HepG2 (cell line): ENCODE data around the gene NRP1. TPM values are rescaled to one million over a fixed set of nuclear protein-coding genes. Genes with fewer than 3 reads are reported as not detected.
A peak's percentile ranks its signal among the peaks of the same experiment; 100 is the strongest.

Source experiments
- EP300 ChIP-seq, 3 experiments: sonication (generic) in 1 of 3; formaldehyde crosslinking in 1 of 3; IDR thresholded peaks; 2 replicates each; pipeline versions ENCODE4 v1.5.1 to v1.6.1; 2011 to 2020; ENCODE audit warnings: low read depth in 2 of 3, low read length in 2 of 3, borderline replicate concordance in 1 of 3, improper control_type of control experiment in 1 of 3, mild to moderate bottlenecking in 1 of 3, missing genetic modification reagents in 1 of 3, moderate library complexity in 1 of 3
- FOSL1 ChIP-seq: sonication (generic); formaldehyde crosslinking; IDR thresholded peaks from 2 replicates; pipeline ENCODE4 v1.9.0; 2021; ENCODE audit warnings: missing genetic modification reagents, borderline replicate concordance
- HIC2 ChIP-seq: sonication (generic); formaldehyde crosslinking; IDR thresholded peaks from 2 replicates; pipeline ENCODE4 v1.9.0; 2022; ENCODE audit warnings: low read depth, missing genetic modification reagents
- KMT2A ChIP-seq: sonication (generic); formaldehyde crosslinking; IDR thresholded peaks from 2 replicates; pipeline ENCODE4 v1.4.0; 2020; ENCODE audit warnings: missing genetic modification reagents
- NR2F1 ChIP-seq, 2 experiments: fragments of 450-650 bp in 1 of 2; formaldehyde crosslinking in 1 of 2; IDR thresholded peaks; 2 replicates each; pipeline versions ENCODE4 v1.5.0 to v1.6.1; 2016 to 2020; ENCODE audit warnings: mild to moderate bottlenecking in 1 of 2, missing compliant biosample characterization in 1 of 2, missing genetic modification reagents in 1 of 2, moderate library complexity in 1 of 2
- PATZ1 ChIP-seq: sonication (generic); formaldehyde crosslinking; IDR thresholded peaks from 2 replicates; pipeline ENCODE4 v1.4.0; 2020; ENCODE audit warnings: missing genetic modification reagents
- PAXIP1 ChIP-seq: sonication (generic); formaldehyde crosslinking; conservative IDR thresholded peaks from 2 replicates; pipeline ENCODE4 v1.4.0; 2020; ENCODE audit warnings: mild to moderate bottlenecking, missing genetic modification reagents, moderate library complexity
- TFDP1 ChIP-seq: IDR thresholded peaks from 2 replicates; pipeline ENCODE4 v1.6.1; 2016; ENCODE audit warnings: missing compliant biosample characterization, missing genetic modification reagents, borderline replicate concordance
- ZBTB21 ChIP-seq: sonication (generic); formaldehyde crosslinking; IDR thresholded peaks from 2 replicates; pipeline ENCODE4 v1.4.0; 2020; ENCODE audit warnings: missing genetic modification reagents
- ZBTB37 ChIP-seq: sonication (generic); formaldehyde crosslinking; IDR thresholded peaks from 2 replicates; pipeline ENCODE4 v1.4.0; 2020; ENCODE audit warnings: mild to moderate bottlenecking, missing genetic modification reagents
- ZNF12 ChIP-seq: sonication (generic); formaldehyde crosslinking; IDR thresholded peaks from 2 replicates; pipeline ENCODE4 v1.5.0; 2020; ENCODE audit warnings: missing genetic modification reagents
- ZNF629 ChIP-seq: sonication (generic); formaldehyde crosslinking; conservative IDR thresholded peaks from 2 replicates; pipeline ENCODE4 v1.5.0; 2020; ENCODE audit warnings: missing genetic modification reagents
- ZNF7 ChIP-seq: IDR thresholded peaks from 2 replicates; pipeline ENCODE4 v1.6.1; 2016; ENCODE audit warnings: missing biosample characterization, missing genetic modification reagents
- polyA plus RNA-seq, 8 experiments: library from polyadenylated mRNA; depleted of rRNA in 3 of 8; stranded (reverse) in 7 of 8; unstranded in 1 of 8; fragments of >200 nt; fragmentation: Illumina TruSeq in 4 of 8; extraction: Trizol in 4 of 8; gene quantifications; 2 replicates each; pipeline versions ENCODE4 v1.2.1 to v1.2.3, GENCODE V29; 2011 to 2016; ENCODE audit warnings: low read depth in 4 of 8, missing spikeins in 1 of 8, mixed read lengths in 1 of 8; ENCODE audit not compliant: insufficient read depth in 1 of 8
- total RNA-seq, 5 experiments: library from RNA; depleted of rRNA; stranded (reverse); fragments of >200 nt; fragmentation: Illumina TruSeq; extraction: Trizol; gene quantifications; 2 replicates each; pipeline ENCODE4 v1.2.3, GENCODE V29; 2016; ENCODE audit warnings: low read depth in 1 of 5

Gene NRP1
- total and polyA plus RNA-seq, 2 of the 13 experiments (the other 11 are each of a cell fraction or from before 2014, with no cell fraction given), result 5.3 to 5.8 TPM

GRCh38 chr10:33145451-33146188 lies 188.8 kb downstream of the NRP1 start (continued):
- TF ChIP-seq TFDP1 (CRISPR knock-in tag) (peak; percentile 13; the same call in 1 of the 2 replicates), HIC2 (CRISPR knock-in tag) (no peak), NR2F1 (CRISPR knock-in tag; IDR thresholded peaks at IDR 0.05) (peak in 1 of 2 experiments; percentile 41; a peak in 1 of 4 replicates), KMT2A (CRISPR knock-in tag) (no peak), EP300 (IDR thresholded peaks at IDR 0.05; ENCODE audit: low read depth in 2 of 2, low read length in 2 of 2) (peak in 1 of 2 experiments; percentile 2; a peak in 1 of 4 replicates), EP300 (CRISPR knock-in tag; IDR thresholded peaks at IDR 0.05; ENCODE audit: borderline replicate concordance) (no peak), PATZ1 (0 out of 2 replicates have a peak, but pooled peaks have one; percentile 14), ZNF7 (CRISPR knock-in tag) (peak; percentile 49), ZNF12 (CRISPR knock-in tag) (0 out of 2 replicates have a peak, but pooled peaks have one; percentile 45), ZNF629 (CRISPR knock-in tag) (peak; percentile 34; the same call in 1 of the 2 replicates), FOSL1 (CRISPR knock-in tag) (peak; percentile 53; the same call in 1 of the 2 replicates), PAXIP1 (CRISPR knock-in tag) (0 out of 2 replicates have a peak, but pooled peaks have one; percentile 14), ZBTB37 (CRISPR knock-in tag) (no peak), ZBTB21 (CRISPR knock-in tag) (no peak)
